Suppressor macrophage treated with lipopolysaccharide for 1 hour (primary cell): Measurements from ENCODE around the gene SMARCA5.
A peak's percentile ranks its signal among the peaks of the same experiment; 100 is the strongest.
"Not testable (repeated sequence)": the region's sequence is repeated elsewhere in the genome, so short reads cannot be mapped to it uniquely, and the experiment has no call there.

Source experiments
- DNase-seq, 3 donors: peaks; one replicate each; pipeline ENCODE4 v3.0.0-alpha.2; 2020 to 2022

The SMARCA5 gene

GRCh38 chr4:143513314-143514168 is at the start of gene SMARCA5:
SMARCA5 (plus strand) TSS chr4:143513702; CDS start chr4:143513925, 223 bp downstream.
- DNase-seq: peak; percentile 98 to 100 (median 99)

- DNase-seq: peak; percentile 24 to 38 (median 24)
Measured at GRCh38 chr4:143473334-143474126, 40.0 kb upstream of the SMARCA5 start.

- DNase-seq: no peak
Measured at GRCh38 chr4:143477487-143477886, 36.0 kb upstream of the SMARCA5 start.

- no peak for DNase-seq
Measured at GRCh38 chr4:143481361-143481760, 32.1 kb upstream of the SMARCA5 start.

GRCh38 chr4:143482840-143483239 is 30.7 kb upstream of the SMARCA5 start:
- peak; percentile 37 to 58 (median 56) for DNase-seq

GRCh38 chr4:143486314-143486713 is 27.2 kb upstream of the SMARCA5 start:
- DNase-seq: no peak

- DNase-seq: no peak
Measured at GRCh38 chr4:143488687-143489086, 24.8 kb upstream of the SMARCA5 start.

- peak; percentile 24 to 40 (median 39) for DNase-seq
Measured at GRCh38 chr4:143489106-143489505, 24.4 kb upstream of the SMARCA5 start.

GRCh38 chr4:143498021-143498420 is 15.5 kb upstream of the SMARCA5 start:
- no peak for DNase-seq

GRCh38 chr4:143502231-143502630 is 11.3 kb upstream of the SMARCA5 start:
- DNase-seq: peak; percentile 15 to 38 (median 30)

GRCh38 chr4:143506031-143506430 is 7.5 kb upstream of the SMARCA5 start:
- DNase-seq: no peak

- DNase-seq: no peak
Measured at GRCh38 chr4:143511906-143512305, 1.6 kb upstream of the SMARCA5 start.

- peak in 2 of 3 donors; percentile 91 to 92 for DNase-seq
Measured at GRCh38 chr4:143512978-143513313, 556 bp upstream of the SMARCA5 start.

GRCh38 chr4:143514169-143514495 is 630 bp downstream of the SMARCA5 start:
- no peak for DNase-seq

- peak; percentile 51 to 64 (median 58) for DNase-seq
Measured at GRCh38 chr4:143514497-143514896, 995 bp downstream of the SMARCA5 start.

- peak in 2 of 3 donors; percentile 32 to 58 for DNase-seq
Measured at GRCh38 chr4:143514901-143515300, 1.4 kb downstream of the SMARCA5 start.

GRCh38 chr4:143515905-143516304 is 2.4 kb downstream of the SMARCA5 start:
- DNase-seq: no peak

- DNase-seq: no peak
Measured at GRCh38 chr4:143517764-143518163, 4.3 kb downstream of the SMARCA5 start.

- no peak for DNase-seq
Measured at GRCh38 chr4:143524211-143524610, 10.7 kb downstream of the SMARCA5 start.

GRCh38 chr4:143528046-143528445 is 14.5 kb downstream of the SMARCA5 start:
- not testable (repeated sequence) for DNase-seq

GRCh38 chr4:143531380-143531779 is 17.9 kb downstream of the SMARCA5 start:
- peak in 1 of 3 donors; percentile 8 for DNase-seq

- DNase-seq: no peak
Measured at GRCh38 chr4:143531788-143532491, 18.4 kb downstream of the SMARCA5 start.

GRCh38 chr4:143538979-143539669 is 25.6 kb downstream of the SMARCA5 start:
- peak in 1 of 3 donors; percentile 10 for DNase-seq
